K562 (cell line): ENCODE results near the gene OR2AT4.

Experiments used
- CREBBP ChIP-seq: IDR thresholded peaks from one replicate; pipeline ENCODE4 v1.6.1; 2012; ENCODE audit warnings: low read depth, mild to moderate bottlenecking, control low read depth, inconsistent platforms, low read length
- CTCF ChIP-seq, 3 experiments: IDR thresholded peaks in 2 of 3; conservative IDR thresholded peaks in 1 of 3; 2 replicates each; pipeline ENCODE4 v1.5.1; 2011 to 2012; ENCODE audit warnings: low read length in 3 of 3, mild to moderate bottlenecking in 3 of 3, control low read depth in 2 of 3, improper control_type of control experiment in 1 of 3, inconsistent platforms in 1 of 3, low read depth in 1 of 3, mixed read lengths in 1 of 3, moderate library complexity in 1 of 3; ENCODE audit not compliant: insufficient read depth in 2 of 3
- FOXP4 ChIP-seq: sonication (generic); formaldehyde crosslinking; IDR thresholded peaks from 2 replicates; pipeline ENCODE4 v1.8.0; 2022; ENCODE audit warnings: mild to moderate bottlenecking, missing genetic modification reagents, borderline replicate concordance
- POLR2A ChIP-seq: fragments of 450-650 bp; conservative IDR thresholded peaks from 2 replicates; pipeline ENCODE4 v1.6.1; 2016
- SRSF7 ChIP-seq: fragments of 200-400 bp; formaldehyde crosslinking; optimal IDR thresholded peaks from 2 replicates; pipeline ENCODE3; 2017; ENCODE audit warnings: mild to moderate bottlenecking, low read depth, low read length
- UBTF ChIP-seq, 2 experiments: IDR thresholded peaks; 2 replicates each; pipeline ENCODE4 v1.6.1; 2012; ENCODE audit warnings: improper control_type of control experiment in 2 of 2, low read depth in 2 of 2, low read length in 2 of 2, borderline replicate concordance in 1 of 2
- ZC3H4 ChIP-seq: sonication (generic); formaldehyde crosslinking; IDR thresholded peaks from 2 replicates; pipeline ENCODE4 v1.9.0; 2021; ENCODE audit warnings: missing genetic modification reagents, borderline replicate concordance
- ZNF449 ChIP-seq: fragments of 250-450 bp; sonication (Bioruptor Pico); IDR thresholded peaks from 2 replicates; pipeline ENCODE4 v1.8.0; 2022; ENCODE audit warnings: moderate library complexity, mild to moderate bottlenecking, inconsistent platforms
- ZNF512 ChIP-seq: IDR thresholded peaks from 2 replicates; pipeline ENCODE4 v1.6.1; 2016; ENCODE audit warnings: missing genetic modification characterization, missing compliant biosample characterization

GRCh38 chr11:75118577-75118976, 21.9 kb upstream of the OR2AT4 start:
- TF ChIP-seq ZNF449 (CRISPR knock-in tag): no peak
- no peak for TF ChIP-seq SRSF7
- TF ChIP-seq CREBBP: no peak
- no peak for TF ChIP-seq FOXP4 (CRISPR knock-in tag)
- TF ChIP-seq POLR2A: no peak
- no peak for TF ChIP-seq ZNF512 (tag)
- TF ChIP-seq UBTF (IDR thresholded peaks at IDR 0.05; ENCODE audit: borderline replicate concordance in 1 of 2, low read depth in 2 of 2, low read length in 2 of 2): no peak
- TF ChIP-seq CTCF (IDR thresholded peaks at IDR 0.05 in 2 of 3, conservative IDR thresholded peaks at IDR 0.05 in 1 of 3; ENCODE audit: insufficient read depth in 2 of 3, low read depth in 1 of 3, low read length in 3 of 3): no peak
- no peak for TF ChIP-seq ZC3H4
